GM18498 (cell line): ENCODE measurements around the gene HDC.

Experiments
- ATAC-seq: cut with Tn5 transposase; IDR thresholded peaks from one replicate; pipeline ENCODE4 v1.9.1; 2021; ENCODE audit warnings: mild to moderate bottlenecking, moderate library complexity; ENCODE audit not compliant: unreplicated experiment

HDC gene, protein sequence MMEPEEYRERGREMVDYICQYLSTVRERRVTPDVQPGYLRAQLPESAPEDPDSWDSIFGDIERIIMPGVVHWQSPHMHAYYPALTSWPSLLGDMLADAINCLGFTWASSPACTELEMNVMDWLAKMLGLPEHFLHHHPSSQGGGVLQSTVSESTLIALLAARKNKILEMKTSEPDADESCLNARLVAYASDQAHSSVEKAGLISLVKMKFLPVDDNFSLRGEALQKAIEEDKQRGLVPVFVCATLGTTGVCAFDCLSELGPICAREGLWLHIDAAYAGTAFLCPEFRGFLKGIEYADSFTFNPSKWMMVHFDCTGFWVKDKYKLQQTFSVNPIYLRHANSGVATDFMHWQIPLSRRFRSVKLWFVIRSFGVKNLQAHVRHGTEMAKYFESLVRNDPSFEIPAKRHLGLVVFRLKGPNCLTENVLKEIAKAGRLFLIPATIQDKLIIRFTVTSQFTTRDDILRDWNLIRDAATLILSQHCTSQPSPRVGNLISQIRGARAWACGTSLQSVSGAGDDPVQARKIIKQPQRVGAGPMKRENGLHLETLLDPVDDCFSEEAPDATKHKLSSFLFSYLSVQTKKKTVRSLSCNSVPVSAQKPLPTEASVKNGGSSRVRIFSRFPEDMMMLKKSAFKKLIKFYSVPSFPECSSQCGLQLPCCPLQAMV

DNA sequence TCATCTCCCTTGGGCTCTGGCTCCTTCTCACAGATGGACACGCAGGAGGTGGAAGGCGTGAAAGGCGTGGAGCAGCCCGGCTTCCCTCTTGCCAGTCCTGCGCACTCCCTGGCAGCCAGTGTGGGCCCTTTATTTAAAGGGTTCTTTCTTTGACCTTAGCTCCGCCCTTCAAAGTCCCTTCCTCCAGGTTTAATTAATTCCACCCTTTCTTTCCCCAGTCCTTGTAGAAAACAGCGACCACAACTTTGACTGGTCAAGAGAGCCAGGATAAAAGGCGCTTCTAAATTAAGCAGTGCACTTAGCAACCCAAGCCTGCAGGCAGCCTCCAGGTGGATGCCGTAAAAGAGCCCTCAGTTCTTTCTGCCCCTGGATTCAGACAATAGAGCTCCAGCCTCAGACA, at the start of gene HDC:
HDC (minus strand) TSS at position 107 of the 400 bp plus-strand sequence; CDS start at position 4, 103 bp downstream.
- ATAC-seq: no peak

DNA sequence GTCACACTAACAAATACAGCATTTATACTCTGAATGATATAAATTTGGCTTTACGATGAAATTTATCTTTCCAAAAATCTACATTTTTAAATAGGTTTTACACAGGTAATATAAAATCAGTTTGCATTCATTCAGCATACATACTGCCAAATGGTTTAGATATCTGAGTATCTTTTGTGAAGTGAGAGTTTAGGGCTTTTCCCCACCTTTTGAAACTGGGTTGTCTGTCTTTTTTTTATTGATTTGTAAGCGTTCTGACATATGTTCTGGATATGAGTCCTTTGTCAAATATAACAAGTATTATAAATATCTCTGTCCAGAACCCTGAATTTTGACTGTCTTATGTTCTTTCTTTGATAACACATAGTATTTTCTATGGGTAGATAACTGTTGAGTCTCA, 47.1 kb upstream of the HDC start:
- ATAC-seq: no peak

DNA sequence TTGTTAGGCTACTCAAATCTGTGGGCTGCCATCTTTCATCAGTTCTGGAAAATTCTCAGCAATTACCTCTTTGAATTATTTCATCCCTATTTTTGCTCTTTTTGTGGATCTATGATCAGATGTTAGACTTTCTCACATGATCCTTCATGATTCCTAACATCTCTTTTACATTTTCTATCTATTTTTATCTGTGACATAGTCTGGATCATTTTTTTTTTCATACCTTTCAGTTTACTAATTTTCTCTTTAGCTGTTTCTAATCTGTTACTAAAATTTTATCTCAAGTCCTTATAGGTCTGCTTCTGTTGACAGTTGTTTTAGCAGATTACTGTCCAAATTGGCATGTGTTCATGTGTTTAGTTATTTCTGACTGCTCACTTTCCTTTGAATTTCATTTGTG, 42.3 kb upstream of the HDC start:
- no peak for ATAC-seq

DNA sequence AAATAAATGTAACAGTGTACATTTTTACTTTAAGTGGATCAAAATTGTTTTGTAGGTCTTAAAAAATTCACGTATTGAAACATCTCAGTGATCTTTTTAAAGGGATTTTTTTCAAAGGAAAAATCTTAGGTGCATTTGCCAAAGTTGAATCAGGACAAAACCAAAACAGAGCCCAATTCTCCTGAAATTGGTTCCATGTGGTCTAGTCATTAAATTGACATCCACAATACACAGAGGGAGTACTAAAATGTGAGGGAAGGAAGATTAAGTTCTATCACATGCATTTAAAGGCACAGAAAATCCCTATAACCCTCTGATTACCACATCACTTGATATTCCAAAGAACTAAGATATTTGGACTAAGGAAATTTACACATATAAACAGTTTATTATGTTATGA, 39.3 kb upstream of the HDC start:
- ATAC-seq: no peak

DNA sequence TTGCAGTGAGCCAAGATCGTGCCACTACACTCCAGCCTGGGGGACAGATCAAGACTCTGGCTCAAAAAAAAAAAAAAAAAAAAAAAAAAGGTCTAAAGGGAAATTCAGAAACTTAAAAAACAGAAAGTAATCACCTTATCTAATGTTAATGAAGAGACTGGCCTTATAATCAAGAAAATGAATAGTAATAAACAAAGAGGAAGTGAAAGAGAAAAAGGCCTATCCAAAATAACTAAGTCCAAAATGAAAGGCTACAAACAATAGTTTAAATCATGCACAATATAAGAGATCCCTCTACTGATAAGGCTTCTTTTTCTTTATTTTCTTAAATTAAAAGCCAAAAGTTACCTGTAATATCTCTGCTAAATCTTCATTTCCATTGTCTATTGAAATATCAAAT, 37.1 kb upstream of the HDC start:
- ATAC-seq: peak; percentile 48

DNA sequence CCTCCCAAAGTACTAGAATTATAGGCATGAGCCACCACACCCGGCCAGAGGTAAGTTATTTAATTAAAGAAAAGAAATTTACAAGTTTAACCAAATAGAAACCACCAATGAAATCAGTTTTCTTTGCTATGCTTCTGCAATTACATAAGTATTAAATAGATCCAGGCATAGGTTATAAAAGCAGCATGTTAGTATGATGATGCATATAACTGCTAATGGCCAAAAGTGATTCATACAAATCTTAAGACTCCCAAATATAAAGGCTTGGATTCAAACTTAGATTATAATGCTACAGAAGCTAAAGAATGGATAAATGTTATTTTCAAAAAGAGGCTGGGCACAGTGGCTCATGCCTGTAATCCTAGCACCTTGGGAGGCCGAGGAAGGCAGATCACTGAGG, 32.8 kb upstream of the HDC start:
- no peak for ATAC-seq

DNA sequence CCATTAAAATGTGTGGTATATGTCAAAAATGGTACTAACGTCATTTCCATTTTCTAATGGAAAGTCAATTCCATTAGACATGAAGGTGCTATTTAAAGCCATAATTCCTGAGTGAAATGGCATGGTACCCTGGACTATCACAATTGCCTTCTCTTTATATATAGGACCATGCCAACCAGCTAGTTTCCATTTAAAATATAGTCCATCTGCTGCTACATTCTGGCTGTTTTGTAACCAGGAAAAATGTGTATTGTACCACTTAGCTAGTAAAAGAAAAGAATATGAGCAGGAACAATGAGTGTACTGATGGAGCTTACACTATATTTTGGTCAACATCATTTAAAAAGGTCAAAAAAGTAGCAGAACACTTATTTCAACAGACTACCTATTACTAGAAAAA, 30.4 kb upstream of the HDC start:
- ATAC-seq: no peak

DNA sequence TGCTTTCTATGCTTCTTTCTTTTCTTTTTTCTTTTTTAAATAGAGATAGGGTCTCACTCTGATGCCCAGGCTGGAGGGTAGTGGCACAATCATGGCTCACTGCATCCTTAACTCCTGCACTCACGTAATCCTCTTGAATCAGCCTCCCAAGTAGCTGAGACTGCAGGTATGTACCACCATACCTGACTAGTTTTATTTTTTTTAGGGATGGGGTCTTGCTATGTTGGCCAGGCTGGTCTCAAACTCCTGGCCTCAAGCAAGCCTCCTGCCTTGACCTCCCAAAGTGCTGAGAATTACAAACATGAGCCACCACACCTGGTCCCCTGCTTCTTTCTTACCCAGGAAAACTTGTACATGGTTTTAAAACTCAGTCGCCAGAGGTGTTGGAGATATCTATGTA, 24.2 kb upstream of the HDC start:
- ATAC-seq: no peak

DNA sequence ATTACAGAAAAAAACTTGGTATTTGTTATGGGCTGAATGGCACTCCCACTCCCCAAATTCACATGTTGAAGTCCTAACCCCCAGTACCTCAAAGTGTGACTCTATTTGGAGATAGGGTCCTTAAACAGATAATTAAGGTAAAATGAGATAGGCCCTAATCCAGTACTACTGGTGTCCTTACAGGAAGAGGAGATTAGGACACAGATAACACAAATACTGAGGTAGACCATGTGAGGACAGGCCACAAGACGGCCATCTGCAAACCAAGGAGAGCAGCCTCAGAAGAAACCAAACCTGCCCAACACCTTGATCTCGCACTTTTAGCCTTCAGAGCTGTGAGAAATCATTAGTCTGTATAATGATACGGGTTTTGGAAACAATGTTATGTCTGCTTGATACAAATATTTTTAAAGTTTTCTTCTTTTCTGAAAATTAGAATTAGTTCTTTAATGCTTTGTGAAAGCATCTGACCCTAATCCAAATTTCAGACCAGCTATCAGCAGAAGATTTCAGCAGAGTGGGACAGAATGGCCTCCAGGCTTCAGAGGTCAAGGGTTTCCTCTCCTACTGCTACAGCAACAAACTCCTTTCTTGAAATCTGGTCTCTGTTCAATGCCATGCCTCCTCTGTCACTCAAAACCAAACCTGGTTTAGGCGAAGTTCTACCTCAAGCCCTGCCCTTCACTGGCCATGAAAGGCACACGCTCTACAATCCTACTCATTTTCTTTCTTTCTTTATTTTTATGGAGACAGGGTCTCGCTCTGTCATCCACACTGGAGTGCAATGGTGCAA, 22.0 kb upstream of the HDC start:
- no peak for ATAC-seq

DNA sequence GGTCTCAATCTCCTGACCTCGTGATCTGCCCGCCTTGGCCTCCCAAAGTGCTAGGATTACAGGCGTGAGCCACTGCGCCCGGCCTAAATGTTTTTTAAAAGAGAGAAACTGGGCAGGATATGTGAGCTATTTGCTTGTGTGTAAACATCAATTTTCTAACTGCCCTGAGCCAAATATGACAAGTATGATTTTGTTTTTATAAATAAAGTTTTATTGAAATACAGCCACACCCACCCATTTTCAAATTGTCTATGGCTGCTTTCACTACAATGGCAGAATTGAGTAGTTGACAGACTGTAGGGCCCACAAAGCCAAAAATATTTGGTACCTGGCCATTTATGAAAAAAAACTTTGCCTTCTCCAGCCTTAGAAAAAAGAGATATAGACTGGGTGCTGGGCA, 15.9 kb upstream of the HDC start:
- ATAC-seq: no peak

DNA sequence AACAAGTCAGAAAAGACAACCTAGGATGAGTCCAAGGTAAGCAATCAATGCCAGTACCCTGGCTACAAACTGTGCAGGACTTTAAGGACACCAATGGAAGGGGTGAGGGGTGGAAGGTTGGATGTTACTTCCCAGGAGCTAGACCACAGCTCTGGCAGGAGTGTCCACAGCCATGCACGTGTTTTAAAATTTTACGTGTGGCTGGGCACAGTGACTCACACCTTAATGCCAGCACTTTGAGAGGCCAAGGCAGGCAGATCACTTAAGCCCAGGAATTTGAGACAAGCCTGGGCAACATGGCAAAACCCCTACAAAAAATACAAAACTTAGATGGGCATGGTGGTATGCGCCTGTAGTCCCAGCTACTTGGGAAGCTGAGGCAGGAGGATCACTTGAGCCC, 14.7 kb upstream of the HDC start:
- no peak for ATAC-seq

DNA sequence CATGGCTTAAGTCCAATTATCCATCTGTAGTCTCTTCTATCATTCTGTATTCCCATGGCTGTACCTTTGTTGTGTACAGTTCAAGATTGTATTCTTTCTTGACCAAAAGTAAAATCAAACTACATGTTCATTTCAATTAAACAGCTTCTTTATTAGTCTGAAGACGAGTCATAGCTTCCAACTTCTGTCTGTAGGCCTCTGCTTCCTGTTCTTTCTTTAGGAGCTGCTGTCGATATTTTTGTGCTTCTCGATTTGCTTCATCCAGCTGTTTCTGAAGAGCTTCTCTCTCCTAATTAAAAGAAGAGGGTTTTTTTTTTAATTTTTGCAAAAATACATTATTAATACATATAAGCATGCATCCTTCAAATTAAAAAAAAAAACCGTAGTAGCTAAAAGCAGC, 13.0 kb upstream of the HDC start:
- ATAC-seq: no peak

DNA sequence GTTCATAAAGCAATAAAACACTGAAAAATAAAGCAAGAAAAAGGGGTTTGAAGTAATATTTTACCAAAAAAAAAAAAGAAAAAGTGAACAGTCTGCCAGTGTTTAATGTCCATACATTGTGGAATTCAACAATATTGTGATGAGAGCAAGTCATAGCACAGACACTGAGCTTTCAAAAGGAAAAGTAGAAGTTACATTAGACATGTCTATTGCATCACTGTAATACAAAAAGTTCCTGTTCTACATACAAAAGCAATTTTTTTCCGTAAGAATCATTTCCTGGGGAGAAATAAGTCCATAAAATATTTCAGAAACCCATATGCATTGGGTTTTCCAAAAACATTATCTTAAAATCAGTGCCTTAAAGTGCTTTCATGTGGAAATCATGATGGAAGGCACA, 11.8 kb upstream of the HDC start:
- ATAC-seq: no peak

DNA sequence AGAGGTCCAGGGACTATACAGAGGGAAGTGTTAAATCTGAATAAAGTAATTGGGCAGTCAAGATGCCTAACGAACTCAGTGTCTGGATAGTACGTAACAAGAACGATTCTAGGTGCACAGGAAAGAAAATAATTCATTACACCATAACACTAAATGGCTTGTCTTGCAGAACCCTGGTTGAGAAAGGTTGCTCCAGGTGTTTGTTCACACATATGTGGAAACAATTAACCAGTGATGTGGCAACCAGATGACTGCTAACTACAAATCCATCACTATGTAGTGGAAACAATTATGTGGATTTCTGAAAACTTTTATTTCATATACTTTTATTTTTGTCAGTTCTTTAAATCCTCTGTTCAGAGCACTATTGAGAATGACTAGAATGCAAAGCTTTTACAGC, 10.4 kb upstream of the HDC start:
- ATAC-seq: no peak

DNA sequence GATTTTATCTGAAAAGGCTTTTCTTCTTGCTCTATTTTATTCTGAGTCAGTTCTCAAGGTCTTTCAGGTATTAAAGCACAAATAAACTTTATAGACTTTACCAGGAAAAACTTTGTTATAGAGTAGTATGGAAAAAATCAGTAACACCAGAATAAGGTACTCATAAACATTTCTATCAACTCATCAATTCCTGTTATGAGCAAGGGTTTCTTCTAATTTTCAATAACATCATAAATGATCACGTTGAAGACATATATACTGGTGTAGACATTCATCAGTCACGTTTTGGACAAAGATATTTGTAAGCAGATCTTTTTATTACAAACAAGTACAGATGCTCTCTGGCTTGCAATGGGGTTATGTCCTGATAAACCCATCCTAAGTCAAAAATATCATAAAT, 9.6 kb upstream of the HDC start:
- no peak for ATAC-seq

DNA sequence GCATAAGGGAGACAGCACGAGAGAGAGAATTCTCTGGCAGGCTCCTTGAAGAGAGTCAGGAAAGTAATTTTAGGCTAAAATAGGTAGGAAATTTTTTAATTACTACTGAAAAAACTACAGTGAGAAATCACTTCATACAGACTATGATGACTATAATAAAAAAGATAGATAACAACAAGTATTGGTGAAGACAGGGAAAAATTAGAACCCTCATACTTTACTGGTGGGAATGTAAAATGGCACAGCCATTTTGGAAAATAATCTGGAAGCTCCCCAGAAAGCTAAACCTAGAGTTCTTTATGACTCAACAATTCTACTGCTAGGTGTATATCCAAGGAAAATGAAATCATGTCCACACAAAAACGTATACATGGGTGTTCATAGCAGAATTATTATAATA, 2.1 kb upstream of the HDC start:
- ATAC-seq: no peak

DNA sequence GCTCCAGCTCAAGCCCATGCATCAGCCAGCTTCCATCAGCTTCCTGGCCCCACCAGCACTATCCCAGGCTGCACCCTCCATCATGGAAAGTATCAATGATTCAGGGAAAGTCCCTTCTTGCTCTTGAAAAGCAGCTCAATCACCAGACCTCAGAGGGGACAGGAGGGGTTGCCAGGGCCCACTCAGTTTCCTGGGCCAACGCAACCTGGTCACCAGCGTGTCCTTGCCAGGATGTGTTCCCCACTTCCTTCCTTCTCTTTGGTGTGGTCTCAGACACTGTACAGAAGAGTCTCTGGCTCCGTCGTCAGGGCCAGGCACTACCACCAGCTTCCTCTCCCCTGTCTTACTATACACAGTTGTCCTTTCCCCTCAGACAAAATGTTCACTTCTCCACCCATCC, 3.0 kb downstream of the HDC start:
- no peak for ATAC-seq

DNA sequence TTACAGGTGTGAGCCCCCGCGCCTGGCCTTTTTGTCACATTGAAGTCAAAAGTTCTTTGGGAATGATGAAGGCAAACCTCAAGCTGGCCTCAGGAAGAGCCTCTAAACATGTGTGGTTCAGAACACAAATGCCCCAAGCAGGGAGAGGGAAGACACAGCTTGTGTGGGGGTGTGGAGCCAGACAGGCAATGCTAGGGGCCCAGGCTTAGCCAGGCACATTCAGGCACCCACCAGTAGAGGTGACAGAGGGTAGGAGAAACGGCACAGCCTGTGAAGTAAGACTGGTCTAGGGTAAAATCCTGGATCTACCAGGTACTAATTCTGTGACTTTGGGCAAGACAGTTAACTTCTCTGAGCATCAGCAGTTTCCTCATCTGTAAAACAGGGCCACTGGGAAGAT, 3.5 kb downstream of the HDC start:
- ATAC-seq: no peak

DNA sequence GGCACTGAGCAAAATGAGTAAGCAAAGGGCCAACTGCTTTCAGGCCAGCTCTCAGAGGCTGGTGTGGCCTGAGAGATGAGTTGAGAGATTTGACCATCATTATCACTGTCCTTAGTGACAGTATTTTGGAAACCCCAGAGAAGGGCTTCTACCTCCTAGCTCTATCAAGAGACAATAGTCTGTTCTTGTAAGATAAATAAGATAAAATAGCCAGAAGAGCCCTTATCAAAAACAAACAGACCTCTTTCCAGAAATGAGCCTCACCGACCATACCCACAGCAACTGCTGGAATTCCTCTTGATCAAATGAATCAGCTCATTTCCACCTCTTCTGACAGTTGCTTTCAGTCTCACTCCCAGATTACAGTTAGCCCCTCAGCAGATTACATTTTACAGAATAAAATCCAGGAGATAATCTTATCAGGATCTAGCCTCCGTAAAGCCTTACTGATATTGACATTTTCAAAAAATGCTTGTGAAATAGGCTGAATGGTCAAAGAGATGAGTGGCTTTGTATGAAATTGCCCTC, 4.5 kb downstream of the HDC start:
- ATAC-seq: peak; percentile 47

DNA sequence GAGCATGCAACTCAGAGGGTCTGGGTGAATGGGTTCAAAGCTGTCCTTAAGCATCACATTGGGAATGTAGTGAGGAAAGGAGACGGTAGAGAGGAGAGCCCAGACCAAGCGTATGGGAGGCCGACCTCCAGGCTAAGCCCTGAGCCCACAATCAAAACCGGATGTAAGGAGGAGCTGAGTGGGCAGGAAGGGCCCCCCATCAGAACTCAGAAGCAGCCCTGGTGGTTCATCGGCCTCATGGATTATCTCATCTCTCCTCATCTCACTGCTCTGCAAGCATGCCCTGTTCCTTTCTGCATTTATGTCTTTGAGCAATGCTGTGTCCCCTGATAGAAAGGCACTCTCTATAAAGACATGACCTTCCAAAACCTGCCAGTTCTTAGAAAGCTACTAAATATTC, 6.2 kb downstream of the HDC start:
- ATAC-seq: no peak

DNA sequence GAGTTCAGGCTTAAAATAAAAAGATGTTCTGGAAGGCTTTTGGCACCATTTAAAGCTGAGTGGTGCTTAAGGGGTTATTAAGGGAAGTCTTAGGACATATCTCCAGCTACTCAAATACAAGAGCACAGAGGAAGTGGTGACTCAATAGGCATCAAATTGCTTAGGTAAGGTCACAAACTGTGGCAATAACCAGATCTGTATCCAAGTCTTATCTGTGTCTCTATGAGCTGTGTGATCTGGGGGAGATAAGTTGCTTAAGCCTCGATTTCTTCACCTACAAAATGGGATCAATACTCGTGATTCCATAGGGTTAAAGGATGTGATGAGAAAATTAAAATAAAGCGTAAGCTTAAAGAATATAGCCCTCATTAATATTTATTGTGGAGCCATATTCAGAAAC, 7.6 kb downstream of the HDC start:
- ATAC-seq: no peak

DNA sequence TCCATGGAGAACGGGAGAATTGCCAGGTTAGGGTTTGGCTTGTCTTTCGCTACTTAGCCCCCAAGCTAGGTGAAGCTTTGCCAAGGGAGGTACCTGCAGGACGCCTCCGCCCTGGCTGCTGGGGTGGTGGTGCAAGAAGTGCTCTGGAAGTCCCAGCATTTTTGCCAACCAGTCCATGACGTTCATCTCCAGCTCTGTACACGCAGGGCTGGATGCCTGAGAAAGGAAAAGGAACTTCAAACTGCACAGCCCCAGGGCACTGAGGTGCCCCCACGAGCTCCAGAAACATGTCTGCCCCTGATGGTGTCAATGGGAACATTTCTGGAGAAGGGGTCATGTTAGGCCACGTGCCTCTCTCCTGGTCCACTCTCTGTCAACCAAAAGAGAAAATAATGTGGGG, 8.2 kb downstream of the HDC start:
- ATAC-seq: no peak
